Keratinocyte (primary cell): ENCODE measurements around the gene TRPM6. TPM values are rescaled to one million over a fixed set of nuclear protein-coding genes. Genes with fewer than 3 reads are reported as not detected.

Source experiments
- DNase-seq: peaks from one replicate; pipeline ENCODE4 v3.0.0-alpha.2; 2011; ENCODE audit warnings: low read depth, missing footprints, low spot score
- FAIRE-seq: peaks from 2 replicates; lab custom pipeline; 2011; peaks lifted over from hg19 to GRCh38; lab: Jason Lieb, UNC
- H2AFZ ChIP-seq: 2 replicates; pipeline ENCODE4 v1.6.0; 2012; ENCODE audit warnings: low read length, control low read depth, inconsistent platforms; ENCODE audit not compliant: control insufficient read depth
- H3K27ac ChIP-seq: 2 replicates; pipeline ENCODE4 v1.5.1; 2011; ENCODE audit warnings: low read length; ENCODE audit not compliant: control insufficient read depth, insufficient read depth
- H3K27me3 ChIP-seq: 3 replicates; pipeline ENCODE4 v1.6.0; 2011; ENCODE audit warnings: low read length; ENCODE audit not compliant: control insufficient read depth, insufficient read depth; ENCODE audit errors: extremely low read depth
- H3K36me3 ChIP-seq, 2 experiments: 2 replicates in 1 of 2; 3 replicates in 1 of 2; pipeline ENCODE4 v1.5.1; 2011; ENCODE audit warnings: low read length in 2 of 2, mild to moderate bottlenecking in 1 of 2; ENCODE audit not compliant: control insufficient read depth in 2 of 2, insufficient read depth in 2 of 2; ENCODE audit errors: extremely low read depth in 1 of 2
- H3K4me1 ChIP-seq: 3 replicates; pipeline ENCODE4 v1.5.1; 2011; ENCODE audit warnings: low read length; ENCODE audit not compliant: control insufficient read depth, insufficient read depth; ENCODE audit errors: extremely low read depth
- H3K4me2 ChIP-seq: 3 replicates; pipeline ENCODE4 v1.6.0; 2011; ENCODE audit warnings: low read depth, low read length; ENCODE audit not compliant: control insufficient read depth, insufficient read depth; ENCODE audit errors: extremely low read depth
- H3K4me3 ChIP-seq, 3 experiments: fragments of 200-600 bp in 1 of 3; sonication (generic) in 1 of 3; 2 replicates in 2 of 3; 3 replicates in 1 of 3; pipeline ENCODE4 v1.5.1; 2011 to 2016; ENCODE audit warnings: low read length in 3 of 3, mild to moderate bottlenecking in 3 of 3, control low read depth in 2 of 3, inconsistent platforms in 1 of 3, low read depth in 1 of 3, mixed read lengths in 1 of 3, mixed run types in 1 of 3, moderate library complexity in 1 of 3; ENCODE audit not compliant: control insufficient read depth in 2 of 3, insufficient read depth in 2 of 3; ENCODE audit errors: extremely low read depth in 1 of 3
- H3K79me2 ChIP-seq: 2 replicates; pipeline ENCODE4 v1.6.0; 2012; ENCODE audit warnings: low read length; ENCODE audit not compliant: control insufficient read depth, insufficient read depth
- H3K9ac ChIP-seq: 3 replicates; pipeline ENCODE4 v1.6.0; 2011; ENCODE audit warnings: low read length; ENCODE audit not compliant: control insufficient read depth, insufficient read depth; ENCODE audit errors: extremely low read depth
- H3K9me1 ChIP-seq: 3 replicates; pipeline ENCODE4 v1.6.0; 2011; ENCODE audit warnings: low read length; ENCODE audit not compliant: control insufficient read depth, insufficient read depth; ENCODE audit errors: extremely low read depth
- H3K9me3 ChIP-seq: 2 replicates; pipeline ENCODE4 v1.5.1; 2012; ENCODE audit warnings: low read depth, low read length; ENCODE audit not compliant: control insufficient read depth
- H4K20me1 ChIP-seq: 3 replicates; pipeline ENCODE4 v1.6.0; 2011; ENCODE audit warnings: low read length; ENCODE audit not compliant: control insufficient read depth, insufficient read depth; ENCODE audit errors: extremely low read depth
- EZH2 ChIP-seq: IDR thresholded peaks from one replicate; pipeline ENCODE4 v1.6.1; 2012; ENCODE audit warnings: inconsistent platforms, mild to moderate bottlenecking, low read length, moderate library complexity
- dilution Hi-C: fragments of 300-500 bp; cut with MboI; formaldehyde crosslinking; loops from one replicate; pipeline ENCODE4 v1.7.0; 2020; ENCODE audit warnings: low sequenced_read_pairs; ENCODE audit not compliant: extremely low pct_ligation_motif_present
- polyA plus RNA-seq, 5 experiments: library from polyadenylated mRNA; depleted of rRNA in 3 of 5; stranded (reverse) in 3 of 5; stranded (forward) in 1 of 5; unstranded in 1 of 5; fragments of >200 nt; gene quantifications; 1 replicate in 1 of 5; 2 replicates in 3 of 5; 3 replicates in 1 of 5; pipeline versions ENCODE4 v1.2.1 to v1.2.3, GENCODE V29; 2011 to 2012; ENCODE audit warnings: missing spikeins in 2 of 5, low read depth in 1 of 5, low replicate concordance in 1 of 5
- TF ChIP-seq, protein P1 (sequence below), 3 experiments: IDR thresholded peaks in 1 of 3; conservative IDR thresholded peaks in 1 of 3; optimal IDR thresholded peaks in 1 of 3; 2 replicates in 2 of 3; 3 replicates in 1 of 3; pipeline versions ENCODE3 to v1.5.1; 2011; ENCODE audit warnings: low read length in 3 of 3, mild to moderate bottlenecking in 3 of 3, moderate library complexity in 2 of 3, control low read depth in 1 of 3, inconsistent platforms in 1 of 3; ENCODE audit not compliant: insufficient read depth in 2 of 3; ENCODE audit errors: extremely low read depth in 1 of 3

The TRPM6 gene
- polyA plus RNA-seq, 1 donor (not counting 4 experiments of a cell fraction or from before 2014, with no cell fraction given): 0.18 TPM

DNA sequence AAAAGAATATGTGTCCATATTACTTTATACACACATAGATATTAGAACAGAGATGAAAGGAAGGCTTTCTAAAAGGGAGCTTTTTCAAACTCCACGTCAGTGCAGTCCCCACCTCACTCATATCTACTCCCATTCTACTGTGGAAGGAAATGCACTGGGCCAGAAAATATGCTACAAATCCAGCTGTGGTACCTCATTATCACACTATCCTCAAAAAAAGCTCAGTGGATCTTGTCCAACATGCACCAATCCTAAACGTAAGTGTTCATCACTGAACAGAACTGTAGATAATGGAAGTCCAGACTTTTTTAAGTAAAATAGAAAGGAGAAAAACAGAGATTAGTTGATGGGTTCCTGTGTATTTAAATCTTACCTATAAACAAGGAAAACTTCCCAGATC is 27.9 kb downstream of the TRPM6 start:
- Histone ChIP-seq H3K9me3 (no peaks in the 10 kb centered on the region), H3K9me1 (no peaks in the 10 kb centered on the region), H3K79me2 (no peaks in the 10 kb centered on the region), H3K36me3 (no peaks in the 10 kb centered on the region), H3K4me1 (no peaks in the 10 kb centered on the region), H4K20me1 (no peaks in the 10 kb centered on the region), H3K27me3 (no peaks in the 10 kb centered on the region), H3K27ac (no peak overlapping the region), H3K4me2 (no peak overlapping the region), H3K9ac (no peak overlapping the region), H2AFZ (no peak overlapping the region), H3K4me3 (no peak overlapping the region)
- no peak for FAIRE-seq
- DNase-seq: no peak
- dilution Hi-C loops: no loop called here
- TF ChIP-seq EZH2: no peak
- TF ChIP-seq, protein P1, sequence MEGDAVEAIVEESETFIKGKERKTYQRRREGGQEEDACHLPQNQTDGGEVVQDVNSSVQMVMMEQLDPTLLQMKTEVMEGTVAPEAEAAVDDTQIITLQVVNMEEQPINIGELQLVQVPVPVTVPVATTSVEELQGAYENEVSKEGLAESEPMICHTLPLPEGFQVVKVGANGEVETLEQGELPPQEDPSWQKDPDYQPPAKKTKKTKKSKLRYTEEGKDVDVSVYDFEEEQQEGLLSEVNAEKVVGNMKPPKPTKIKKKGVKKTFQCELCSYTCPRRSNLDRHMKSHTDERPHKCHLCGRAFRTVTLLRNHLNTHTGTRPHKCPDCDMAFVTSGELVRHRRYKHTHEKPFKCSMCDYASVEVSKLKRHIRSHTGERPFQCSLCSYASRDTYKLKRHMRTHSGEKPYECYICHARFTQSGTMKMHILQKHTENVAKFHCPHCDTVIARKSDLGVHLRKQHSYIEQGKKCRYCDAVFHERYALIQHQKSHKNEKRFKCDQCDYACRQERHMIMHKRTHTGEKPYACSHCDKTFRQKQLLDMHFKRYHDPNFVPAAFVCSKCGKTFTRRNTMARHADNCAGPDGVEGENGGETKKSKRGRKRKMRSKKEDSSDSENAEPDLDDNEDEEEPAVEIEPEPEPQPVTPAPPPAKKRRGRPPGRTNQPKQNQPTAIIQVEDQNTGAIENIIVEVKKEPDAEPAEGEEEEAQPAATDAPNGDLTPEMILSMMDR (optimal IDR thresholded peaks at IDR 0.05 in 1 of 3, IDR thresholded peaks at IDR 0.05 in 1 of 3, conservative IDR thresholded peaks at IDR 0.05 in 1 of 3; ENCODE audit: extremely low read depth in 1 of 3, insufficient read depth in 2 of 3, low read length in 3 of 3): no peak

DNA sequence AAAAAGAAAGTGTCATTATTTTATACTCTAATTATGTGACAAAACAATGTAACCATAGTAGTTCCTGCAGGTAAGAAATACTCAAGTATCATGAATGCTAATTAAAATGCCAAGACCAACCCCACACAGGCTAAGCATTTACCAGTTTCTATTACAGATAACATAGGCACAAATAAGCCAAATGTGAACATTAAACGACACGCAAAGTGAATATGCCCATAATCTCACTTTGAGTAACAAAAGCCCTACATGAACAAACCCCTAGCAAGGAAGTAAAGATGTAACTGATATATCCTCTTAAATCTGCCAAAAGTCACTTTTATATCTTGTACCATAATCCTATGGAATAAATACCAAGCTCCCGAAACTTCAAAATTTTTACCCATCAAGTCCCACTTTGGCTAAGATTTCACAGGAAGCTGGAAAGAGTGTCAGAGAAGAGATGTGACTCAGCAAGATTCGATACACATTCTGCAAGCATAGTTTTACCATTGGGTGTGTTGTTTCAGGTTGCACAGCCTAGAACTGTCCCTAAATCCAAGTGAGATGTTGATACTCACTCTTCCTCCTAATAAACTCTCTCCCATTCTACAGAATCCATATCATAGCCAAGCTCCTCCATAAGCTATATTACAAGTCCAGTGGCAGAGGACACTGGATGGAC is 28.8 kb downstream of the TRPM6 start:
- Histone ChIP-seq H3K4me3 (no peak overlapping the region), H3K27ac (no peak overlapping the region), H3K4me1 (no peaks in the 10 kb centered on the region), H2AFZ (peak overlapping the region; percentile 6), H3K9me1 (no peaks in the 10 kb centered on the region), H3K79me2 (no peaks in the 10 kb centered on the region), H4K20me1 (no peaks in the 10 kb centered on the region), H3K9me3 (no peaks in the 10 kb centered on the region), H3K36me3 (no peaks in the 10 kb centered on the region), H3K4me2 (no peak overlapping the region), H3K27me3 (no peaks in the 10 kb centered on the region), H3K9ac (no peak overlapping the region)
- TF ChIP-seq EZH2: no peak
- TF ChIP-seq, protein P1 (optimal IDR thresholded peaks at IDR 0.05 in 1 of 3, IDR thresholded peaks at IDR 0.05 in 1 of 3, conservative IDR thresholded peaks at IDR 0.05 in 1 of 3; ENCODE audit: extremely low read depth in 1 of 3, insufficient read depth in 2 of 3, low read length in 3 of 3): no peak
- dilution Hi-C loops: no loop called here
- FAIRE-seq (peak; percentile 23), DNase-seq (no peak)
